Measurements from ENCODE around the gene IGF2BP2. TPM values are rescaled to one million over a fixed set of nuclear protein-coding genes. Genes with fewer than 3 reads are reported as not detected.

Gene IGF2BP2
- total RNA-seq, 4 donors from 2014 or later = 3.9 to 13.5 (median 8.1) TPM

- ATAC-seq = no peak
- Histone ChIP-seq H3K36me3 (no peaks in the 10 kb centered on the region), H3K9me3 (peaks cover 0 to 9% (median 0%) of the 10 kb centered on the region in 3 donors), H3K27ac (no peak overlapping the region), H3K4me3 (no peak overlapping the region), H3K27me3 (peaks cover 9% of the 10 kb centered on the region), H3K4me1 (peaks cover 0 to 16% (median 0%) of the 10 kb centered on the region in 3 donors)
- 83 to 85% methylated on average over 6 of the region's 6 CpGs for WGBS, 2 donors (ENCODE audit: low coverage in 1 of 2)
- TF ChIP-seq, protein P1, sequence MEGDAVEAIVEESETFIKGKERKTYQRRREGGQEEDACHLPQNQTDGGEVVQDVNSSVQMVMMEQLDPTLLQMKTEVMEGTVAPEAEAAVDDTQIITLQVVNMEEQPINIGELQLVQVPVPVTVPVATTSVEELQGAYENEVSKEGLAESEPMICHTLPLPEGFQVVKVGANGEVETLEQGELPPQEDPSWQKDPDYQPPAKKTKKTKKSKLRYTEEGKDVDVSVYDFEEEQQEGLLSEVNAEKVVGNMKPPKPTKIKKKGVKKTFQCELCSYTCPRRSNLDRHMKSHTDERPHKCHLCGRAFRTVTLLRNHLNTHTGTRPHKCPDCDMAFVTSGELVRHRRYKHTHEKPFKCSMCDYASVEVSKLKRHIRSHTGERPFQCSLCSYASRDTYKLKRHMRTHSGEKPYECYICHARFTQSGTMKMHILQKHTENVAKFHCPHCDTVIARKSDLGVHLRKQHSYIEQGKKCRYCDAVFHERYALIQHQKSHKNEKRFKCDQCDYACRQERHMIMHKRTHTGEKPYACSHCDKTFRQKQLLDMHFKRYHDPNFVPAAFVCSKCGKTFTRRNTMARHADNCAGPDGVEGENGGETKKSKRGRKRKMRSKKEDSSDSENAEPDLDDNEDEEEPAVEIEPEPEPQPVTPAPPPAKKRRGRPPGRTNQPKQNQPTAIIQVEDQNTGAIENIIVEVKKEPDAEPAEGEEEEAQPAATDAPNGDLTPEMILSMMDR (IDR thresholded peaks at IDR 0.05) = no peak
- TF ChIP-seq POLR2A (IDR thresholded peaks at IDR 0.05) (no peak), POLR2AphosphoS5 (IDR thresholded peaks at IDR 0.05) (no peak), EP300 (IDR thresholded peaks at IDR 0.05) (no peak)
These were observed 65.3 kb downstream of the IGF2BP2 start for GRCh38 chr3:185759512-185759911.

DNA sequence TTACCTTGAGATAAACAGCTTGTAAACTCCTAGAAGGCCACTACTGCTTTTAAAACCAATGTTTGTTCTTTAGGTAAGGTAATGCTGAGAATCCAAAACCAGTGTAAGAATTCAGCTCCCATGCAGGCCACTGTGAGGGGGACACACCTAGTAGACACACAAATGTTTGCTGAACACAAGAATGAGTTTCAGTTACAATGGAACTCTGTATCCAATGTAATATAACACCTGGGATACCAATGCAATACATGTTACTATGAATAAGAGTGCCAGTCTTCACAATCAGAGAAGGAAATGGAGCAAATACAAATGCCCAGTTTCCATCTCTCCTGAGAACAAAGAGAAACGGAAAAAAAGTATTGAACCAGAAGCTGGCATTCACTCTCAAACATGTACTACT is 65.9 kb downstream of the IGF2BP2 start:
- TF ChIP-seq, protein P1 (IDR thresholded peaks at IDR 0.05) = no peak
- no peak for TF ChIP-seq POLR2A (IDR thresholded peaks at IDR 0.05)
- TF ChIP-seq EP300 (IDR thresholded peaks at IDR 0.05) = no peak
- TF ChIP-seq POLR2AphosphoS5 (IDR thresholded peaks at IDR 0.05) = no peak
- H3K27me3 ChIP-seq = peaks cover 4% of the 10 kb centered on the region
- WGBS, 2 donors (ENCODE audit: low coverage in 1 of 2) = 40 to 44% methylated on average over 1 of the region's 1 CpG
- H3K4me1 ChIP-seq = peaks cover 0 to 11% (median 0%) of the 10 kb centered on the region in 3 donors
- H3K27ac ChIP-seq = no peak overlapping the region
- no peak for ATAC-seq
- peaks cover 0 to 14% (median 0%) of the 10 kb centered on the region in 3 donors for H3K9me3 ChIP-seq
- no peaks in the 10 kb centered on the region for H3K36me3 ChIP-seq
- no peak overlapping the region for H3K4me3 ChIP-seq

DNA sequence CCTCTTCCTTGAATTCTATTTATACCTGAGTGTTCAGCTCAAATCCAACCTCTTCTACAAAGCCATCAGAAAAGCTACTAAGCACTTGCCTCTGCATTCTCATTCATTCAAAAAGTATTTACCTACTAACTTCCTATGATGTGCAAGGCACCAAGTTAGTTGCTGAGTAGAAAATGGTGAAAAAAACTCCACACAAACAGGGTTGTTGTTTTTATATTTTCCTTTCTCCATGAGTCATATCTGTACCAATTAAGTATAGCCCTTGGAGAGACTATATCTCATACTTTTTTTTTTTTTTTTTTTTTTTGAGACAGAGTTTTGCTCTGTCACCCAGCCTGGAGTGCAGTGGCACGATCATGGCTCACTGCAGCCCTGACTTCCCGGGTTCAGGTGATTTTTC is 67.7 kb downstream of the IGF2BP2 start:
- Histone ChIP-seq H3K4me3 (no peak overlapping the region), H3K36me3 (no peaks in the 10 kb centered on the region), H3K27me3 (peaks cover 3% of the 10 kb centered on the region), H3K4me1 (peaks cover 0 to 5% (median 0%) of the 10 kb centered on the region in 3 donors), H3K27ac (no peak overlapping the region), H3K9me3 (peaks cover 0 to 14% (median 0%) of the 10 kb centered on the region in 3 donors)
- ATAC-seq = no peak
- TF ChIP-seq POLR2A (IDR thresholded peaks at IDR 0.05) (no peak), EP300 (IDR thresholded peaks at IDR 0.05) (no peak), POLR2AphosphoS5 (IDR thresholded peaks at IDR 0.05) (no peak)
- TF ChIP-seq, protein P1 (IDR thresholded peaks at IDR 0.05) = no peak
- WGBS, 2 donors (ENCODE audit: low coverage in 1 of 2) = 100% methylated on average over 2 of the region's 2 CpGs; no CpG with 5 or more reads in 1 of the 2 donors

DNA sequence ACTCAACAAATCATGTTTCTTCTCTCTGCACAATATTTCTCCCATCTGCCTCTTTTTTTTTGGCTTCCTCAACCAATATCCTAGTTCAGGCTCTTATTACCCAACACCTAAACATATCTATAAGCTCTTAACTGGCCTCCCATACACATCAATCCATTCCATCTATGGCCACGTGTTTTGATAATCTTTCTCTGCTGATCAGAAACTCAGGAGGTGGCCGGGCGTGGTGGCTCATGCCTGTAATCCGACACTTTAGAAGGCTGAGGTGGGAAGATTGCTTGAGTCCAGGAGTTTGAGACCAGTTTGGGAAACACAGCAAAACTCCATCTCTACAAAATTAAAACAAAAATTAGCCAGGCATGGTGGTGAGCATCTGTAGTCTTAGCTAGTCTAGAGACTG is 68.4 kb downstream of the IGF2BP2 start:
- no peak overlapping the region for H3K4me3 ChIP-seq
- WGBS, 2 donors (ENCODE audit: low coverage in 1 of 2) = 60 to 86% methylated on average over 1 to 2 of the region's 4 CpGs
- peaks cover 3% of the 10 kb centered on the region for H3K27me3 ChIP-seq
- no peak overlapping the region for H3K27ac ChIP-seq
- H3K4me1 ChIP-seq = peaks cover 0 to 5% (median 0%) of the 10 kb centered on the region in 3 donors
- no peak for TF ChIP-seq POLR2AphosphoS5 (IDR thresholded peaks at IDR 0.05)
- TF ChIP-seq EP300 (IDR thresholded peaks at IDR 0.05) = no peak
- no peak for TF ChIP-seq POLR2A (IDR thresholded peaks at IDR 0.05)
- TF ChIP-seq, protein P1 (IDR thresholded peaks at IDR 0.05) = no peak
- H3K9me3 ChIP-seq = peaks cover 0 to 14% (median 0%) of the 10 kb centered on the region in 3 donors
- ATAC-seq = no peak
- H3K36me3 ChIP-seq = no peaks in the 10 kb centered on the region

GRCh38 chr3:185754920-185755319 is 69.9 kb downstream of the IGF2BP2 start:
- H3K36me3 ChIP-seq = no peaks in the 10 kb centered on the region
- no peak overlapping the region for H3K4me3 ChIP-seq
- H3K27me3 ChIP-seq = no peaks in the 10 kb centered on the region
- no peak for ATAC-seq
- no peak for TF ChIP-seq POLR2A (IDR thresholded peaks at IDR 0.05)
- TF ChIP-seq, protein P1 (IDR thresholded peaks at IDR 0.05) = no peak
- TF ChIP-seq EP300 (IDR thresholded peaks at IDR 0.05) = no peak
- TF ChIP-seq POLR2AphosphoS5 (IDR thresholded peaks at IDR 0.05) = no peak
- H3K4me1 ChIP-seq = no peaks in the 10 kb centered on the region
- peaks cover 0 to 14% (median 0%) of the 10 kb centered on the region in 3 donors for H3K9me3 ChIP-seq
- no peak overlapping the region for H3K27ac ChIP-seq
- no CpG with 5 or more reads among the region's 3 CpGs for WGBS, 2 donors (ENCODE audit: low coverage in 1 of 2)
